Measurements from ENCODE around the gene GPD2. TPM values are rescaled to one million over a fixed set of nuclear protein-coding genes. Genes with fewer than 3 reads are reported as not detected.
"Not testable (repeated sequence)": the region's sequence is repeated elsewhere in the genome, so short reads cannot be mapped to it uniquely, and the experiment has no call there.

Gene GPD2
- total and polyA plus RNA-seq, 2 of the 8 experiments (the other 6 are each of a cell fraction or from before 2014, with no cell fraction given), result 8.4 to 43.1 TPM

- H3K9ac ChIP-seq (replicated peaks in 1 of 4; ENCODE audit: extremely low read depth in 1 of 4, low read depth in 3 of 4, low read length in 3 of 4); H4K91ac ChIP-seq (replicated peaks; ENCODE audit: insufficient read length, low read length); DNase-seq (ENCODE audit: low read depth in 1 of 2, low spot score in 2 of 2); H3K27me3 ChIP-seq (replicated peaks in 1 of 4; ENCODE audit: control insufficient read depth in 3 of 4, extremely low read depth in 1 of 4, insufficient read depth in 3 of 4, low read length in 3 of 4); H2BK12ac ChIP-seq (ENCODE audit: low read depth, low read length); H2AFZ ChIP-seq (ENCODE audit: low read length); H2BK15ac ChIP-seq (ENCODE audit: low read length); H3K36me3 ChIP-seq (ENCODE audit: control insufficient read depth in 2 of 4, insufficient read depth in 4 of 4, low read length in 3 of 4); H3K79me2 ChIP-seq (ENCODE audit: control insufficient read depth in 1 of 2, insufficient read depth in 2 of 2, low read length in 2 of 2); H4K5ac ChIP-seq (ENCODE audit: insufficient read length, low read depth, low read length); H3K4ac ChIP-seq (replicated peaks; ENCODE audit: insufficient read length, low read depth, low read length); H2AK5ac ChIP-seq (ENCODE audit: low read depth, low read length); H2BK5ac ChIP-seq (ENCODE audit: low read depth, low read length); H2BK120ac ChIP-seq (replicated peaks; ENCODE audit: low read depth, low read length); H3K14ac ChIP-seq (ENCODE audit: insufficient read length); H3K4me1 ChIP-seq (replicated peaks in 1 of 4; ENCODE audit: control insufficient read depth in 3 of 4, insufficient read depth in 4 of 4, low read length in 3 of 4); H2BK20ac ChIP-seq (ENCODE audit: low read length); H3K79me1 ChIP-seq (ENCODE audit: low read depth, low read length); H3K4me2 ChIP-seq (ENCODE audit: insufficient read depth in 1 of 2, low read depth in 2 of 2, low read length in 2 of 2); H3K4me3 ChIP-seq (ENCODE audit: extremely low read depth in 1 of 4, insufficient read depth in 2 of 4, low read depth in 3 of 4, low read length in 4 of 4); POLR2A ChIA-PET (ENCODE audit: partially characterized antibody); H4K20me1 ChIP-seq (replicated peaks in 1 of 2; ENCODE audit: control insufficient read depth in 1 of 2, insufficient read depth in 2 of 2, low read length in 2 of 2); H3K9me3 ChIP-seq (ENCODE audit: insufficient read depth in 2 of 2, low read depth in 1 of 2, low read length in 1 of 2); H4K8ac ChIP-seq (ENCODE audit: extremely low read depth, insufficient read depth, low read length); FAIRE-seq; H3K56ac ChIP-seq (replicated peaks; ENCODE audit: insufficient read length, low read depth, low read length); H3K23me2 ChIP-seq (ENCODE audit: low read depth, low read length); H3K23ac ChIP-seq (ENCODE audit: insufficient read length); H3K27ac ChIP-seq (ENCODE audit: low read depth, low read length); H3K18ac ChIP-seq (ENCODE audit: extremely low read depth, low read length): not testable (repeated sequence)
- WGBS, 2 experiments (ENCODE audit: extremely low coverage in 1 of 2, insufficient coverage in 1 of 2, insufficient read length in 1 of 2, insufficient replicate concordance in 2 of 2, low coverage in 1 of 2, low lambda C conversion rate in 2 of 2, missing lambda C conversion rate in 1 of 2), result 89% methylated on average over 1 of the region's 1 CpG; no CpG with 5 or more reads in 1 of the 2 experiments
- CTCF ChIA-PET (ENCODE audit: partially characterized antibody), result interaction anchor here (0.8 to 1.8 kb wide), 3 partner anchors 23 to 160 kb away, joined by 3 to 4 read pairs (median 3); no protein-coding TSS in a partner anchor
Observed at GRCh38 chr2:156495998-156496397, 59.8 kb downstream of the GPD2 start.

Measured in H1 (cell line).